HG03159 (cell line): ENCODE measurements around the gene GUCY1B1.

Experiments used
- ATAC-seq: cut with Tn5 transposase; IDR thresholded peaks from one replicate; pipeline ENCODE4 v1.9.1; 2021; ENCODE audit warnings: mild to moderate bottlenecking, moderate library complexity; ENCODE audit not compliant: unreplicated experiment

Gene GUCY1B1

GRCh38 chr4:155761047-155761446, 2.2 kb downstream of the GUCY1B1 start:
- ATAC-seq, result no peak

GRCh38 chr4:155761916-155762315, 3.1 kb downstream of the GUCY1B1 start:
- ATAC-seq, result no peak

GRCh38 chr4:155762334-155762733, 3.5 kb downstream of the GUCY1B1 start:
- ATAC-seq, result no peak

GRCh38 chr4:155763551-155763950, 4.7 kb downstream of the GUCY1B1 start:
- no peak for ATAC-seq

- no peak for ATAC-seq
Measured at GRCh38 chr4:155765149-155765548, 6.3 kb downstream of the GUCY1B1 start.

- ATAC-seq, result no peak
Measured at GRCh38 chr4:155766622-155767021, 7.8 kb downstream of the GUCY1B1 start.

- ATAC-seq, result no peak
Measured at GRCh38 chr4:155768370-155768769, 9.5 kb downstream of the GUCY1B1 start.

- peak; percentile 84 for ATAC-seq
Measured at GRCh38 chr4:155769090-155769489, 10.3 kb downstream of the GUCY1B1 start.

- no peak for ATAC-seq
Measured at GRCh38 chr4:155772459-155773195, 13.8 kb downstream of the GUCY1B1 start.

- ATAC-seq, result no peak
Measured at GRCh38 chr4:155773196-155773800, 14.5 kb downstream of the GUCY1B1 start.

GRCh38 chr4:155774033-155774432, 15.2 kb downstream of the GUCY1B1 start:
- ATAC-seq, result no peak

GRCh38 chr4:155777971-155778735, 19.3 kb downstream of the GUCY1B1 start:
- ATAC-seq, result no peak

- ATAC-seq, result no peak
Measured at GRCh38 chr4:155780775-155781174, 22.0 kb downstream of the GUCY1B1 start.

- ATAC-seq, result no peak
Measured at GRCh38 chr4:155781249-155781831, 22.5 kb downstream of the GUCY1B1 start.

GRCh38 chr4:155784637-155785036, 25.8 kb downstream of the GUCY1B1 start:
- no peak for ATAC-seq

- no peak for ATAC-seq
Measured at GRCh38 chr4:155785828-155786227, 27.0 kb downstream of the GUCY1B1 start.

- peak; percentile 98 for ATAC-seq
Measured at GRCh38 chr4:155787113-155787710, 28.4 kb downstream of the GUCY1B1 start.

GRCh38 chr4:155789391-155789790, 30.6 kb downstream of the GUCY1B1 start:
- ATAC-seq, result no peak

GRCh38 chr4:155789982-155790381, 31.2 kb downstream of the GUCY1B1 start:
- ATAC-seq, result no peak

GRCh38 chr4:155794589-155795236, 35.9 kb downstream of the GUCY1B1 start:
- ATAC-seq, result no peak

GRCh38 chr4:155795991-155796390, 37.2 kb downstream of the GUCY1B1 start:
- peak; percentile 97 for ATAC-seq
